Testis (tissue), 3 donors: ENCODE results near the gene KCNAB2. TPM values are rescaled to one million over a fixed set of nuclear protein-coding genes. Genes with fewer than 3 reads are reported as not detected.

Experiments
- DNase-seq: peaks from one replicate; pipeline ENCODE4 v3.0.0-alpha.2; 2019
- H3K27ac ChIP-seq, 2 donors: fragments of 200-600 bp; sonication (generic); one replicate each; pipeline ENCODE4 v1.5.1; 2019
- H3K27me3 ChIP-seq: fragments of 200-600 bp; sonication (generic); one replicate; pipeline ENCODE4 v1.5.1; 2019
- H3K36me3 ChIP-seq: fragments of 200-600 bp; sonication (generic); one replicate; pipeline ENCODE4 v1.5.1; 2017; ENCODE audit warnings: low read depth; ENCODE audit errors: missing control alignments
- H3K4me1 ChIP-seq: fragments of 200-600 bp; sonication (generic); one replicate; pipeline ENCODE4 v1.5.1; 2019
- H3K4me3 ChIP-seq, 2 donors: fragments of 200-600 bp; sonication (generic); one replicate each; pipeline ENCODE4 v1.5.1; 2017 to 2019
- H3K9me3 ChIP-seq: fragments of 200-600 bp; sonication (generic); one replicate; pipeline ENCODE4 v1.5.1; 2017
- CTCF ChIP-seq, 3 experiments: fragments of 450-650 bp in 2 of 3; fragments of 200-600 bp in 1 of 3; sonication (generic) in 1 of 3; IDR thresholded peaks; one replicate each; pipeline ENCODE4 v1.5.1; 2016 to 2019; ENCODE audit warnings: antibody characterized with exemption in 3 of 3, mild to moderate bottlenecking in 2 of 3, moderate library complexity in 1 of 3
- POLR2A ChIP-seq: fragments of 450-650 bp; IDR thresholded peaks from one replicate; pipeline ENCODE4 v1.6.1; 2017; ENCODE audit warnings: antibody characterized with exemption, mild to moderate bottlenecking, moderate library complexity
- WGBS, 2 donors: methylation state at CpG; one replicate each; pipeline ENCODE4 v1.1.5; 2018; 5-methylcytosine and 5-hydroxymethylcytosine counted together
- intact Hi-C: fragments of 100-400 bp; cut with DNase I; formaldehyde crosslinking; loops from one replicate; pipeline ENCODE4 v1.15.1; 2023; ENCODE audit warnings: low total_unique reads
- polyA plus RNA-seq: library from polyadenylated mRNA; stranded (reverse); fragments of 350-450 nt; fragmentation: Illumina TruSeq; extraction: RNeasy Lipid Tissue Mini Kit (QIAGEN cat#74804); gene quantifications from one replicate; pipeline ENCODE4 v1.2.3, GENCODE V29; 2014; ENCODE audit warnings: low read depth, low replicate concordance; ENCODE audit not compliant: insufficient read depth
- total RNA-seq, 2 donors: library from RNA; depleted of rRNA; stranded (reverse); fragments of >200 nt; gene quantifications; one replicate each; pipeline ENCODE4 v1.2.3, GENCODE V29; 2016

Gene KCNAB2
- total and polyA plus RNA-seq, 3 donors from 2014 or later = 9.0 to 9.8 (median 9.3) TPM

GRCh38 chr1:6025269-6026094 is 20.2 kb upstream of the KCNAB2 start:
- no peak overlapping the region for H3K27ac ChIP-seq

GRCh38 chr1:6026095-6026809 is 19.4 kb upstream of the KCNAB2 start:
- H3K4me3 ChIP-seq = no peak overlapping the region
- whole genome bisulfite sequencing, 2 donors = 69 to 71% methylated on average over 12 to 26 of the region's 34 CpGs
- H3K9me3 ChIP-seq = no peaks in the 10 kb centered on the region
- H3K4me1 ChIP-seq = no peaks in the 10 kb centered on the region
- no peak overlapping the region for H3K27ac ChIP-seq
- DNase-seq = peak; percentile 69
- TF ChIP-seq POLR2A = no peak
- no peak for TF ChIP-seq CTCF (IDR thresholded peaks at IDR 0.05)
- no peaks in the 10 kb centered on the region for H3K27me3 ChIP-seq
- intact Hi-C loops = no loop called here
- no peaks in the 10 kb centered on the region for H3K36me3 ChIP-seq

More at GRCh38 chr1:6025269-6026094, 20.2 kb upstream of the KCNAB2 start:
- no peaks in the 10 kb centered on the region for H3K27me3 ChIP-seq
- no peaks in the 10 kb centered on the region for H3K4me1 ChIP-seq
- no peak for DNase-seq
- TF ChIP-seq POLR2A (no peak), CTCF (IDR thresholded peaks at IDR 0.05) (no peak)
- H3K4me3 ChIP-seq = no peak overlapping the region
- no peaks in the 10 kb centered on the region for H3K36me3 ChIP-seq
- no peaks in the 10 kb centered on the region for H3K9me3 ChIP-seq
- WGBS, 2 donors = 72 to 76% methylated on average over 5 to 16 of the region's 29 CpGs
- intact Hi-C loops = no loop called here

GRCh38 chr1:6027591-6027990 is 18.1 kb upstream of the KCNAB2 start:
- H3K27me3 ChIP-seq = no peaks in the 10 kb centered on the region
- TF ChIP-seq POLR2A (no peak), CTCF (IDR thresholded peaks at IDR 0.05) (no peak)
- 68 to 79% methylated on average over 10 of the region's 10 CpGs for WGBS, 2 donors
- H3K4me1 ChIP-seq = no peaks in the 10 kb centered on the region
- no peak overlapping the region for H3K27ac ChIP-seq
- intact Hi-C loops = no loop called here
- no peak for DNase-seq
- no peaks in the 10 kb centered on the region for H3K9me3 ChIP-seq
- no peaks in the 10 kb centered on the region for H3K36me3 ChIP-seq
- no peak overlapping the region for H3K4me3 ChIP-seq

GRCh38 chr1:6028042-6028850 is 17.4 kb upstream of the KCNAB2 start:
- H3K4me1 ChIP-seq = no peaks in the 10 kb centered on the region
- intact Hi-C loops = no loop called here
- no peak for DNase-seq
- WGBS, 2 donors = 83 to 87% methylated on average over 16 to 19 of the region's 19 CpGs
- H3K4me3 ChIP-seq = no peak overlapping the region
- H3K27me3 ChIP-seq = no peaks in the 10 kb centered on the region
- TF ChIP-seq POLR2A (no peak), CTCF (IDR thresholded peaks at IDR 0.05) (no peak)
- H3K9me3 ChIP-seq = no peaks in the 10 kb centered on the region
- H3K36me3 ChIP-seq = no peaks in the 10 kb centered on the region
- H3K27ac ChIP-seq = no peak overlapping the region
